Mesangial cell (primary cell): ENCODE measurements around the gene NIPSNAP2. TPM values are rescaled to one million over a fixed set of nuclear protein-coding genes. Genes with fewer than 3 reads are reported as not detected.

Experiments used
- total RNA-seq: library from RNA; depleted of rRNA; stranded (reverse); fragments of >200 nt; gene quantifications from 2 replicates; pipeline ENCODE4 v1.2.3, GENCODE V29; 2015

The NIPSNAP2 gene
- total RNA-seq: 48.2 and 64.8 TPM in 2 replicates

DNA sequence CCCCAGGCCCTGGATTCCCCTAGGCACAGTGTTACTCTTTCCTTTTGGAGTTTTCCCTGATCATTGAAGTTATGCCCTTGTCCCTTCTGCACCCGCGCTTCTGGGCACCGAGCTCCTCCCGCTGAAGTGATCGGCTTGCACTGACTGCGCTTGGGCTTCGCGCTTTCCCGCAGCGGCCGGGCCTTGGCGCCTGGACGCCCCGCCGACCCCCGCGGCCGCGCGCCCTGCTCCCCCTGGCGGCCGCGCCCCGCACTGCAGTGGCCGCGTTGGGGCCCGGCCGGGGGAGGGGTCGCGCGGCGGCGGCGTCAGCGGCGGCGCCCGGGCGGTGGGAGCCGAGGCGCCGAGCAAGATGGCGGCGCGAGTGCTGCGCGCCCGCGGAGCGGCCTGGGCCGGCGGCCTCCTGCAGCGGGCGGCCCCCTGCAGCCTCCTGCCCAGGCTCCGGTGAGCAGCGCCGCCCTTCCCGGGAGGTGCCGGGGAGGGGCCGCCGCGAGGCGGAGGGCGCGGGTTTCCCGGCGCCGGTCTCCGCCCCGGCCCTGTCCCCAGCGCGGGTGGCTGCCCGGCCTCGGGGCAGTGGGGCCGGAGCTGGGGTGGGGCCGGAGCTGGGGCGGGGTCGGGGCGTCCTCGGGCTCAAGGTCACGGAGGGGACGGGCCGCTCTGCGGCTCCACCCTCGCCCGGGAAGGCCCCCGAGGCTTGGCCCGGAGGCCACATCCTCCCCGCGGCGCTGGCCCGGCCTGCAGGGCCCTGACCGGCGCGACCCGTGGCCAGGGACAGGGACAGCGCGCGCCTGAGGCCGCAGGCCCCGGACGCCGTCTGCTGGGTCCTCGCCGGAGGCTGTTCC is at the start of gene NIPSNAP2:
TSS of gene NIPSNAP2 (plus strand) at position 325 of the 839 bp plus-strand sequence. CDS start at position 350, 25 bp downstream.

DNA sequence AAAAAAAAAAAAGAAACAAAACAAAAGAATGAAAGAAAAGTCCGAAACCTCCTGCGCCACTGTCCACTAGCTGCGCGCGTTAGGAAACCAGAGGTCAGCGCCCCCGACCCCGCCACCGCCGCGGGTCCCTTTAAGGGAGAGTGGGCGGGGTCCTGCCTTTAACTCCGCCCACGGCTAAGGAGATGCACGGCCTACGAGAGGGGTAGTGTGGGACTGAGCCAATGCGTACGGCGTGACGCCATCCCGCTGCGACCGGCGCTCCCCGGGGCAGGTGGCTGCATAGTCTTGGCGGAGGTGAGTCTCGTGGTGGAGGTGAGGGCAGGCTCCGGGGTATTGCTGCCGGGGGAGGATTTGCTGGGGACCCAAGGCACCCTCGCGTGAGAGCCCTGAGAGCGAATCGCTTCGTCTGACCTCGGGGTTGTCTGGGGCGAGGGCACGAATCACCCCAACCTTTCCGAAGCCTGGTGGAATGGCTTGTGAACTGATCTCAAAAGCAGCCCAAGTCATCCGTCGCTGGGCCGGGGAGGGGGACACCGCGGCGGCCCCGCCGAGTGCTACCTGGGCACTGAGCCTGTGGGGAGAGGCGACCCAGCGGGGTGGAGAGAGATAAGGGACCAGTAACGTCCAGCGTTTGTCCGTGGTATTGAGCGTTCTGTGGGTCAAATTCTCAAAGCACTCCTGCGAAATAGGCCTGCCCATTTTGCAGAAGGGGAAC is 12.6 kb upstream of the NIPSNAP2 start, which contains the start of gene MRPS17:
TSS of gene MRPS17 (plus strand) at position 241 of the 715 bp plus-strand sequence. CDS start 1,319 bp downstream, outside the sequence.

Other genes starting within 250 kb of the NIPSNAP2 start
- gene SEPTIN14, start 101.8 kb upstream of the NIPSNAP2 start, total RNA-seq: not detected in 2 replicates
- gene ZNF713, start 77.1 kb upstream of the NIPSNAP2 start, total RNA-seq: 0.98 and 2.7 TPM in 2 replicates
- 8.3 and 8.9 TPM in 2 replicates for gene MRPS17, start 12.7 kb upstream of the NIPSNAP2 start, total RNA-seq
- gene PSPH, start 86.9 kb downstream of the NIPSNAP2 start, total RNA-seq: 52.7 and 88.8 TPM in 2 replicates
- gene CCT6A, start 87.2 kb downstream of the NIPSNAP2 start, total RNA-seq: 105 and 176 TPM in 2 replicates
- gene SUMF2, start 99.7 kb downstream of the NIPSNAP2 start, total RNA-seq: 80.8 and 124 TPM in 2 replicates
- not detected in 2 replicates for gene PHKG1, start 128.4 kb downstream of the NIPSNAP2 start, total RNA-seq
- gene CHCHD2, start 141.9 kb downstream of the NIPSNAP2 start, total RNA-seq: 327 and 642 TPM in 2 replicates
- gene NUPR2, start 151.8 kb downstream of the NIPSNAP2 start, total RNA-seq: 0.38 TPM in 1 of 2 replicates, not detected in the other